NB4 (cell line): Measurements from ENCODE around the gene GPR158.

ENCODE experiments used
- POLR2A ChIP-seq: IDR thresholded peaks from 2 replicates; pipeline ENCODE4 v1.6.1; 2011; ENCODE audit warnings: mild to moderate bottlenecking; ENCODE audit not compliant: insufficient read length; ENCODE audit errors: extremely low read depth
- TF ChIP-seq, protein P1 (sequence below): IDR thresholded peaks from 2 replicates; pipeline ENCODE4 v1.6.1; 2011; ENCODE audit warnings: low read depth, low read length
- TF ChIP-seq, protein P2 (sequence below): IDR thresholded peaks from one replicate; pipeline ENCODE4 v1.5.1; 2012; ENCODE audit warnings: low read depth, low read length

DNA sequence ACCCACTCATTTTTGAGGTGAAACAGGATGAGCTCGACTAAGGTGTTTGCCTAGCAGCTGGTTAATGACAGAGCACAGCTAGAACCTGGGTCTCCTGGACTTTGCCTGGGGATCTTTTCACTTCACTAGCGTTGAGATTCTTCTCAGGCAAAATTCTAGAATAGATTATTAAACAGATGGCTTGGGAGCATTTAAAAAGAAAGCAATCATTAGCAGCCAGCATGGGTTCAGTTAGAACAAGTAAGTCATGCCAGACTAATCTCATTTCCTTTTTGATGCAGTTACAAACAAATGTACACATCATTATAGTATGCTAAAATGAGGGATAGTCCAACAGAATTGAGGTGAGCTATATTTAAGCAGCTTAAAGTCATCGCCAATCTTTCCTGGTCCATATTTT lies 467.9 kb downstream of the GPR158 start:
- TF ChIP-seq, protein P1, sequence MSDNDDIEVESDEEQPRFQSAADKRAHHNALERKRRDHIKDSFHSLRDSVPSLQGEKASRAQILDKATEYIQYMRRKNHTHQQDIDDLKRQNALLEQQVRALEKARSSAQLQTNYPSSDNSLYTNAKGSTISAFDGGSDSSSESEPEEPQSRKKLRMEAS: no peak
- TF ChIP-seq, protein P2, sequence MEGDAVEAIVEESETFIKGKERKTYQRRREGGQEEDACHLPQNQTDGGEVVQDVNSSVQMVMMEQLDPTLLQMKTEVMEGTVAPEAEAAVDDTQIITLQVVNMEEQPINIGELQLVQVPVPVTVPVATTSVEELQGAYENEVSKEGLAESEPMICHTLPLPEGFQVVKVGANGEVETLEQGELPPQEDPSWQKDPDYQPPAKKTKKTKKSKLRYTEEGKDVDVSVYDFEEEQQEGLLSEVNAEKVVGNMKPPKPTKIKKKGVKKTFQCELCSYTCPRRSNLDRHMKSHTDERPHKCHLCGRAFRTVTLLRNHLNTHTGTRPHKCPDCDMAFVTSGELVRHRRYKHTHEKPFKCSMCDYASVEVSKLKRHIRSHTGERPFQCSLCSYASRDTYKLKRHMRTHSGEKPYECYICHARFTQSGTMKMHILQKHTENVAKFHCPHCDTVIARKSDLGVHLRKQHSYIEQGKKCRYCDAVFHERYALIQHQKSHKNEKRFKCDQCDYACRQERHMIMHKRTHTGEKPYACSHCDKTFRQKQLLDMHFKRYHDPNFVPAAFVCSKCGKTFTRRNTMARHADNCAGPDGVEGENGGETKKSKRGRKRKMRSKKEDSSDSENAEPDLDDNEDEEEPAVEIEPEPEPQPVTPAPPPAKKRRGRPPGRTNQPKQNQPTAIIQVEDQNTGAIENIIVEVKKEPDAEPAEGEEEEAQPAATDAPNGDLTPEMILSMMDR: no peak
- no peak for TF ChIP-seq POLR2A
